Osteoblast (primary cell): ENCODE data around the gene IL1RAPL1. TPM values are rescaled to one million over a fixed set of nuclear protein-coding genes. Genes with fewer than 3 reads are reported as not detected.
"Not testable (repeated sequence)": the region's sequence is repeated elsewhere in the genome, so short reads cannot be mapped to it uniquely, and the experiment has no call there.

Experiments used
- DNase-seq: peaks from one replicate; pipeline ENCODE4 v3.0.0; 2011; ENCODE audit warnings: low spot score, mixed read lengths; ENCODE audit not compliant: insufficient read length; ENCODE audit errors: missing footprints
- H2AFZ ChIP-seq: 2 replicates; pipeline ENCODE4 v1.6.0; 2011; ENCODE audit warnings: mild to moderate bottlenecking, low read length
- H3K27ac ChIP-seq: 2 replicates; pipeline ENCODE4 v1.5.1; 2011; ENCODE audit warnings: mild to moderate bottlenecking, low read depth, low read length, moderate library complexity
- H3K27me3 ChIP-seq: 2 replicates; pipeline ENCODE4 v1.6.0; 2012; ENCODE audit warnings: mild to moderate bottlenecking, control low read depth, inconsistent platforms, low read length, moderate library complexity; ENCODE audit not compliant: insufficient read depth
- H3K36me3 ChIP-seq: 2 replicates; pipeline ENCODE4 v1.5.1; 2011; ENCODE audit warnings: mild to moderate bottlenecking, low read length, control low read depth, moderate library complexity; ENCODE audit not compliant: insufficient read depth
- H3K4me1 ChIP-seq: 2 replicates; pipeline ENCODE4 v1.5.1; 2011; ENCODE audit warnings: mild to moderate bottlenecking, low read length, control low read depth, moderate library complexity; ENCODE audit not compliant: insufficient read depth
- H3K4me2 ChIP-seq: 2 replicates; pipeline ENCODE4 v1.6.0; 2011; ENCODE audit warnings: mild to moderate bottlenecking, low read length; ENCODE audit not compliant: insufficient read depth
- H3K4me3 ChIP-seq: fragments of 200-600 bp; sonication (generic); 3 replicates; pipeline ENCODE4 v1.5.1; 2012; ENCODE audit warnings: mild to moderate bottlenecking, low read length, inconsistent platforms; ENCODE audit not compliant: insufficient read depth
- H3K79me2 ChIP-seq: 2 replicates; pipeline ENCODE4 v1.6.0; 2012; ENCODE audit warnings: mild to moderate bottlenecking, low read length, control low read depth, inconsistent platforms; ENCODE audit not compliant: insufficient read depth
- H3K9me3 ChIP-seq: 2 replicates; pipeline ENCODE4 v1.5.1; 2011; ENCODE audit warnings: low read depth, low read length, control low read depth
- H4K20me1 ChIP-seq: 2 replicates; pipeline ENCODE4 v1.6.0; 2012; ENCODE audit warnings: mild to moderate bottlenecking, low read length, control low read depth; ENCODE audit not compliant: insufficient read depth
- CTCF ChIP-seq: IDR thresholded peaks from 2 replicates; pipeline ENCODE4 v1.5.1; 2011; ENCODE audit warnings: mild to moderate bottlenecking, low read depth, low read length, moderate library complexity; ENCODE audit errors: extremely low read depth
- total RNA-seq: library from RNA; depleted of rRNA; stranded (reverse); fragments of >200 nt; gene quantifications from 2 replicates; pipeline ENCODE4 v1.2.3, GENCODE V29; 2012

The IL1RAPL1 gene
- total RNA-seq, 1 donor, result under 0.01 TPM

GRCh38 chrX:28756647-28757046 lies 169.4 kb downstream of the IL1RAPL1 start:
- Histone ChIP-seq H4K20me1 (no peaks in the 10 kb centered on the region), H3K27ac (no peak overlapping the region), H3K4me3 (no peak overlapping the region), H3K36me3 (no peaks in the 10 kb centered on the region), H3K4me1 (no peaks in the 10 kb centered on the region), H3K79me2 (no peaks in the 10 kb centered on the region), H3K9me3 (peaks cover 3% of the 10 kb centered on the region), H3K27me3 (no peaks in the 10 kb centered on the region), H2AFZ (no peak overlapping the region), H3K4me2 (no peak overlapping the region)
- no peak for TF ChIP-seq CTCF
- no peak for DNase-seq

- Histone ChIP-seq H2AFZ (no peak overlapping the region), H3K9me3 (peaks cover 3% of the 10 kb centered on the region), H3K36me3 (no peaks in the 10 kb centered on the region), H3K4me2 (no peak overlapping the region), H3K79me2 (no peaks in the 10 kb centered on the region), H3K4me3 (no peak overlapping the region), H3K27ac (no peak overlapping the region), H4K20me1 (no peaks in the 10 kb centered on the region), H3K27me3 (no peaks in the 10 kb centered on the region), H3K4me1 (no peaks in the 10 kb centered on the region)
- no peak for DNase-seq
- no peak for TF ChIP-seq CTCF
These were observed 170.0 kb downstream of the IL1RAPL1 start for GRCh38 chrX:28757290-28757689.

GRCh38 chrX:28766561-28766960 lies 179.3 kb downstream of the IL1RAPL1 start:
- H4K20me1 ChIP-seq, result not testable (repeated sequence)

GRCh38 chrX:28773807-28774206 lies 186.6 kb downstream of the IL1RAPL1 start:
- no peak for DNase-seq
- Histone ChIP-seq H3K4me1 (no peaks in the 10 kb centered on the region), H3K27me3 (no peaks in the 10 kb centered on the region), H3K79me2 (no peaks in the 10 kb centered on the region), H4K20me1 (no peaks in the 10 kb centered on the region), H3K9me3 (no peaks in the 10 kb centered on the region), H3K27ac (no peak overlapping the region), H3K36me3 (no peaks in the 10 kb centered on the region), H2AFZ (no peak overlapping the region), H3K4me3 (no peak overlapping the region), H3K4me2 (no peak overlapping the region)
- no peak for TF ChIP-seq CTCF

More at GRCh38 chrX:28766561-28766960, 179.3 kb downstream of the IL1RAPL1 start:
- not testable (repeated sequence) for H3K4me2 ChIP-seq, H3K79me2 ChIP-seq, H3K4me1 ChIP-seq, H3K9me3 ChIP-seq, H3K27me3 ChIP-seq, H3K4me3 ChIP-seq, H3K36me3 ChIP-seq, H3K27ac ChIP-seq, DNase-seq, H2AFZ ChIP-seq
